HG03469 (cell line): ENCODE data around the gene PLEKHG4B.

Source experiments
- ATAC-seq: cut with Tn5 transposase; IDR thresholded peaks from one replicate; pipeline ENCODE4 v1.9.1; 2021; ENCODE audit warnings: mild to moderate bottlenecking, moderate library complexity, moderate number of reproducible peaks; ENCODE audit not compliant: unreplicated experiment

The PLEKHG4B gene

DNA sequence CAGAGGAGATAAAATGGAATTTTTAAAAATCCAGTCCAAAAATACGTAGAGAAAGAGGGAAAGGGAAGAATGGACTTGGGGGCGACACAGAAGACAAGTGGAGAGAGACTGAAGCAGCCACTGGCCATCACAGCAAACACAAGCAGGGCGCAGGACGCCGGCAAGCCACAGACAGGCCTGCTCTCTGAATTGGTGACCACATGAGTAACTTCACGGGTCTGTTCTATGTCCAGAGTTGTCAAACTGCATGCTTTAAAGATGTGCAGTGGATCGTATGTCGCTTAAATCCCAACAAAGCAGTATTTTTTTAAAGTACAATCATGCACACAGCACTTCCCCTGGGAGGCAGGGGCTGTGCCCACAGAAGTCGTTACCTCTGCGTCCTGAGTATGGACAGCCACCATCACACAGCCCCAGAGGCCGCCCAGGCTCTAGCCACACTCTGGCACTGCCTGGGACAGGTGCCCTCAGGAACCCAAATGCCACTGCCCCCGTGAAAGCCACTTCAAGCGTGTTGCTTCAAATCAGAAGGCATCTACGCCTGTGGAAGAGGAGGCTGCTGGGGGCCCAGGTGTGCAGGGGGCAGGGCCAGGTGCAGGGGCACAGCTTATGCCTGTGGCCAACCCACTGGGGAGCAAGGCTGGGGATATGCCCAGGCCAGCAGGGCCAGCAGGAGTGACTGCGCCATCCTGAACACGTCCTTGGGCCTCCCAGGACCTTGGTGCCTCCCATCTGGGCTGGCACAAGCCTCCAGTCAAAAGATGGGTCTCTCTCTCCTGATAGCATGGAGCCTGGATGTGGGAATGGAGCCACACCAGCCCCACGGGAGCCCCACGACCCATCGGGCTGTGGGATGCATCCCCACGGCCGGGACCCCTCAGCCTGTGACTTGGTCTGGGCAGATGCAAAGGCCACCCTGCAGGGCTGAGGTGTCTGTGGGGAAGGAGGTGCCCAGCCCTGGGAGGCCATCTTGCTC, 93.4 kb downstream of the PLEKHG4B start:
- ATAC-seq = no peak

DNA sequence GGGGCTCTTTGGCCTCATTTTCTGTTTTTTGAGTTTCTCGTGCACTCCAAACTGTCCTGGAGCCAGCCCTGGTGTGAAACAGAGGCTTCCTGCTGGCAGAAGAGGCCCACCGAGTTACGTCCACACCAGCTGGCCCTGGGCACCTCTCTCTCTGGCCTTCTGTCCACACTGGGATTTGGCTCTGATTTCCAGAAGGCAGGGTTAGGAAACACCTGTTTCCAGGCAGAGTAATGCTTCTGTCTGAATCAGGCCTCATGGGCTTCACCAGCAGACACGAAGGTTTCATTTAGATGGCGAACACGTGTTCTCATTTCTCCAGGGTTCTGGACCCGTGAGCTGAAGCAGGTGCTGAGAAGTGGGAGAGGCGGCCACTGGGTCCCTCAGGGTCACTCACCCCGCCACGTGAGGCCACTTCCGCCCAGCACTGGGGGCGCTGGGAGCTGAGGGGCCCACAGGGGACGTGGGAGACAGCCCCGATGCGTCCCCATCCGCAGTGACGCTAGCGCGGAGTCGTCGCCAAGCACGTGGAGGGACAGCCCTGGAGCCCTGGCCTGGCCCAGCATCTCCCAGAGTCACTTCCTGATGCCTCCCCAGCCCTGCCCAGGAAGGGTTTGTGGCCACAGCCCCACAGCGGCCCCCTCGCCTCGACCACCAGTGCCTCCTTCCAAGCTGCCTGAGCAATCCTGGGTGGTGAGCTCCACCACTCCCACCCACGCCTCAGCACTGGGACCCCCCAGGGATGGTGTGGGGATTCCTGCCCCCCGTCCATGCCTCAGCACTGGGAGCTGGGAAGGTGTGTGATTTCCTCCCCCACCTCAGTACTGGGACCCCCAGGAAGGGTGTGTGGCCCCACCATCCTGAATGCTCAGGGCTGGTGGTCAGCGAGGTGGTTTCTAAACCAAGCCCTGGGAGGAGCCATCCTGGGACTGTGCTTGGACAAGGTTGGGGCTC, 94.4 kb downstream of the PLEKHG4B start:
- ATAC-seq = no peak

DNA sequence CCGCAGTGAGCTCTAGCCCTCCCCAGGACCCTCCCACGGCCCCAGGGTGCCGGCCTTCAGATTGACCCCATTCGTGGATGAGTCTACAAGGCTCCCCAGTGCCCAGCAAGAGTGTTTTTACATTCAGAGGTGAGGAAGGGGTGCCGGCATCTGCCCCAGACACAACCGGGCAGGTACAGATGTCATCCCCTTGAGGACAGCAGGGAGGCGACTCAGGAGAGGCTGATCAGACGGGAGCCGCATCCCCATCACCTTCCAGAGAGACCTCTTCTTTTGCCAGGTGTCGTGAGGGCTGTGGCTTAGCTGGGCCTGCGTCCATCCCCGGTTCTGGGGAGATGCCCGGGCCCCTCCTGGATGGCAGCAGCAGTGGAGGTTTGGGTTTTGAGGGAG, 95.1 kb downstream of the PLEKHG4B start:
- ATAC-seq = no peak

DNA sequence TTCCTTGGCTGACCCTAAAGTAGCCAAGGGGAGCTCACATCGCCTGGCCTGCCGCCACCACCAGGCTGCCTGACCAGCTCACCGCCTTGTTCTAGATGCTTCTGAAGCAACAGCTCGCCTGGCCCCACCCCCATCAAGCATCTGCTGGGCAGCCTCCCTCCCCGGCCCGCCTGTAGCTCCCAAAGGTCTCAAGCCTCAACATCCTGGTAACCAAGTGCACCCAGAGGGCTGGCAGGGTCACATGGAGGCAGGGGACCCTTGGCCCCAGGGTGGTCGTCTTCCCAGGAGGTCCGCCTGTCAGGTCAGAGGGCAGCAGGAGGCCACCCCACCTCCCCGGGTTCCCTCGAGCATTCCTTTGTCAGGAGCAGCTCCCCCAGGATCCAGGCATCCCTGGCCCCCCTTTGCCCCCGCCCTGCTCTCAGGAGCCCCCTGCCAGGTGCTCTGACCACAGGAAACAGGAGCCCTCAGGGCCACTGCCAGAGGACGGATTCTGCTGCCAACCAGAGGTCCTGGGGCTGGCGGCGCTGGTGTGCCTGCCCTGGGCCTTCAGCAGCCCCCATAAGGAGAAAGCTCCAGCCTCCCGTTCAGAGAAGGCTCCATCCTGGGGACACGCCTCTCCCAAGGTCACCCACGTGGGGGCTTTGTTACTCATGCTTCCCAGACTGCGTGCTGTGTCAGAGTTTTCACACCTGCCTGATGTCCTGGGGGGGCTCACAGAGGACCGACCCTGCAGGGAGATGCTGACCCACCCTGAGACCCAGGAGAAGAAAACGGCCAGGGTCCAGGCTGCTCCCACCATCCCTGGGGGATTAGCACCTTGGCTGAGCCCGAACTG, 95.9 kb downstream of the PLEKHG4B start:
- ATAC-seq = no peak

DNA sequence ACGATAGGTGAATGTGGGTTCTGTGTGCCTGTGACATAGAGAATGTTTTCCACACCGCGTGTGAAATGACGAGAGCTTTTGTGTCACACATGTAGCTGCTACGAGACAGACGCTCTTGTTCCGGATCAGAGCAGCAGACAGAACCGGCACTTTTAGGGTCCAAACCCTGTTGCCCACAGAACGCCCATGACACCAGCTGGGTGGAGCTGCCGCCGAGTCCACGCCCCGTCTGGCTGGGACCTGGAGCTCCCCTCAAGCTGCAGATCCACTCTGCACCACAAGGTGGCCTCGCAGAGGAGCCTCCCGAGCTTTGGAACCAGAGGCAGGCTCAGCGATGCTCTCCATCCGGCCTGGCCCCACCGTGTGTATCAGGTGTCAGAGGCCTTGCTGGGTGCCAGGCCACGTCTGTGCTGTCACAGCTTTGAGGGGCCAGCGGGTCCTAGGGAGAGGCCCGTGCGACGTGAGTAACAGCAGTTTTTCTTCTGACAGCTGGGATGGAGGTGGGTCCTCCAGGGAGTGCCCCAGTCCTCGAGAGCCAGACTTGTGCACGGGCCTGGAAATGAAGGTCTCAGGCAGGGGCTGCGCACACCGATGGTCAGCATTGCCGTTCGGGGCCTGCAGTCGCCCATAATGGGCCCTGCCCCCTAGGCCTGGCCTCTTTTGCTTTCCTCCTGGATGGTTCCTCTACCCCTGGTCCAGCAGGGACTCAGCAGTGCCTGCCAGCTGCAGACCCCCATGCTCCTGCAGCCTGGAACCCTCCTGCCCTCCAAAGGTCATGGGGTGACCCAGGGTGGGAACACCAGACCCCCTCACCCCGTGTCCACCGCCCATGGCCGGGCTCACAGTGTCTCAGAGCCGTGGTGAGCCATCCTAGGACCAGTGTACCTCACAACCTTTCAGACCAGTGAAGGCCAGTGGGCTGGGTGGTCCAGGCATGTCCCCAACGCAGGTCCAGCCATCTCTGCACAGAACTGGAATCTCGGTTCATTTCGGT, 96.8 kb downstream of the PLEKHG4B start:
- peak; percentile 86 for ATAC-seq

DNA sequence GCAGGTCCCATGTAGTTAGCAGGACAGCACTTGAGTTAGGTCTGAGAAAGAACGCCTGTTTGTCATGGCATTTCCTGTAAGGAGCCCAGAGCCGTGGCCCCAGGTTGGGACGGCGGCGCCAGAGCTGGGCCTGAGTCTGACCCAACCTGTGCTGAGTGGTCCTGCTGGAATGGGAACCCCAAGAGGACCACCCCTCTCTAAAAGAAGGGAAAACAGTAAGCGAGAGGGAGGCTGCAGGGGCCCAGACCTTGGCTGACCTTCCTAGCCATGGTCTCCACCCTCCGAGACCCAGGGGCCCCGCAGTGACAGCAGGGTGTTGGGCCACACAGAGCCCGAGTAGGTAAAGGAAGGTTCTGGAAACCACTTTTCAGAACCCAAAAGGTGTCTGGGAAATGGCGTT, 97.5 kb downstream of the PLEKHG4B start:
- no peak for ATAC-seq

DNA sequence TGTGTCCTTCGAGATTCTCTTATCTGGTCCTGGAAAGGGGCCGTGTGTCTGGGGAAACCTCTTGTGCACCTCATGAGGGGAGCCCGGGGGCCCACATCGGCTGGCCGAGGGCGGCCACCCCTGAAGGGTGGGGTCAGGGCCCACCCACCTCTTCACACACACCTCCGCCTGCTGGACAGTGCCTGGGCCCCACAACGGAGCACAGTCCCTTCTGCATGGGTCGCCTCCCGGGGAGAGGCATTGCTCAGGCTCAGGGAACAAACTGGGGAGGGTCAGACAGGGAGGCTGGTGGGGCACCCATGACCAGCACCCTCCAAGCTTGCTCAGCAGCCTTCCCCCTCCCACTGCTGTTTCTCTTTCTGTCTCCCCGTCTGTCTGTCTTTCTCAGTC, 98.0 kb downstream of the PLEKHG4B start:
- no peak for ATAC-seq

DNA sequence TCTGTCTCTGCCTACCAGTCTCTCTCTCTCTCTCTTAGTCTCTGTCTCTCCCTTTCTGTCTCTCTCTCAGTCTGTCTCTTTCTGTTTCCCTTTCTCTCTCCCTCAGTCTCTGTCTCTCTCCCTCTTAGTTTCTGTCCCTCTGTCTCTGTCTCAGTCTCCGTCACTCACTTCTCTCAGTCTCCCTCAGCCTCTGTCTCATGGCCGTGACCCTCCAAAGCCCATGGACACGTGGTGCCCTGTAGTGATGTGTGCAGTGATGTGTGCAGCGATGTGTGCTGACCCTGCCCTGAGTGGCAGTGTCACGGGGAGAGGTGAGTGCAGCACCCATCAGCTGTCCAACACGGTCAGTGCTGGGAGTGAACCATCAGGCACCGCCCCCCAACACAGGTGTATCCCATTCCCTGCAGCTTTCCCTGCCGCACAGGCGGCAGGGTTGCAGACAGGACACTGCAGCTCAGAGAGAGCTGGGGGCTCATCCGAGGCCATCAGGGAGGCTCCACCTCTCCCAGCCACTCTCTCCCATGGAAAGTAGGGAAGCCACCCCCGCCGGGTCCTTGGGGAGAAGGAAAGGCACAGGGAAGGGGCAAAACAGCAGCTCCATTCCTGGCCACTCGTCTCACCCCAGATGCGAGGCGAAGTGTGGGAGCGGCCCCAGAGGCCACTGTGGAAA, 98.5 kb downstream of the PLEKHG4B start:
- no peak for ATAC-seq

DNA sequence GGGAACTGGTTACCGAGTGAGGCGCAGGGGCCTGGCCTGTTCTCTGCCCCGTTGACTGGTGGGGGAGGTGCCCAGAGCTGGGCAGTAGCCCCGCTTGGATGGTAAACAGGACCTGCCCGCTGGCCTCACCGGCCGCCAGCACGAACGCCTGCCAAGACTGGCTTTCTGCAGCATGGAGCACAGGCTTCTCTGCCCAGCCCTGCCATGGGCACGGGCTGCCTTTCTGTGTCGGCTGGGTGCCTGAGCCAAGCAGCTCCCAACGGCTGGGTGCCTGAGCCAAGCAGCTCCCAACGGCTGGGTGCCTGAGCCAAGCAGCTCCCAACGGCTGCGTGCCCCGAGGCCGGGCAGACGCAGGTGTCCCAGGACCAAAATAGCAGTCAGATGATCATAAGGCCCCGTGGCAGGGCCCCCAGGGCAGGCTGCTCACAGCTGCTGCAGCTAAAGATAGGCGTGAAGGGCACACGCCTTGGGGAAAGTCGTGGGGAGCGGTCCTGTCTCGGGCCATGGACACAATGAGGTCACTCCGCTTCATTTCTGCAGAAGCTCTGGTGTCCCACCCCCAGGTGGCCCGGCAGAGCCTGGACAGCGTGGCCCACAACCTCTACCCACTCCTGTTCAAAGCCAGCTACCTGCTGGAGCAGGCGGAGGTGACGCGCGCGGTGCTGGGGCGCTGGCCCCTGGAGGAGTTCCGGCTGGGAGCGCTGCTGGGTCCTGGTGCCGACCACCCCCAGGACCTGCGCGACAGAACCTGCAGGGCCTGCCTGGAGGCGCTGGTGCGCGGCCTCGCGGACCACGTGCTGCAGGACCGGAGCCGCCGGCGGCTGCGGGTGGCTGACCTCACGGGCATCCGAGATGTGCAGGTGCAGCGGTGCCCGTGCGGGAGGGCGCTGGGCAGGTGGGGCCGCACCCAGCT, 99.3 kb downstream of the PLEKHG4B start, which contains the start of gene LRRC14B:
TSS of gene LRRC14B (plus strand) at position 460 of the 913 bp plus-strand sequence. CDS start at position 504, 44 bp downstream.
- no peak for ATAC-seq

DNA sequence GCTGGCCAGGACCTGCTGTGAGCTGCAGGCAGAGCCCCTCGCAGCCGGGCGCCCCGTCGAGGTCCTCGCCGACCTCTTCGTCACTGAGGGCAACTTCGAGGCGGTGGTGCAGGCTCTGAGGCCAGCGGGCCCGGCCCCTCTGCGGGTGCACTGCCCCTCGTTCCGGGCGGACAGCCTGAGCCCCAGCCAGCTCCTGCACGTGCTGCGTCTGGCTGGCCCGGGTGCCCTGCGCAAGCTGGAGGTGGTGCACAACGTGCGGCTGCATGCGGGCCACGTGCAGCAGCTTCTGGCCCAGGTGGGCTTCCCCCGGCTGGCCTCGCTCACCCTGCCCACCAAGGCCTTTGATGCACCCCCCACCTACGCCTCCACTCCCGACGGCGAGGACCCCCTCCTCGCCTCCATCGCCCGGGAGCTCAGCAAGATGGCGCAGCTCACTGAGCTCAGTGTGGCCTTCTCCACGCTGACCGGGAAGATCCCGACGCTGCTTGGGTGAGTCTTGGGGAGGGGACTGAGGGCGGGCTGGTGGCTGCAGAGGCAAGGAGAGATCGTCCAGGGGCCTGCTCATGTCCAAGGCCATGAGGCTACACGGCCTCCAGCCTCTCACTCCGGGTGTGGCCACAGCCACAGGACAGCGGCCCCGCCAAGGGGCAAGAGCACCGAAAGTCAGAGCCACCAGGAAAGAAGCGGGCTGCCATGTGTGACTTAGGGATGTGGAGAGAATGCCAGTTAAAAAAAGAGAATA, 100.2 kb downstream of the PLEKHG4B start:
- no peak for ATAC-seq

DNA sequence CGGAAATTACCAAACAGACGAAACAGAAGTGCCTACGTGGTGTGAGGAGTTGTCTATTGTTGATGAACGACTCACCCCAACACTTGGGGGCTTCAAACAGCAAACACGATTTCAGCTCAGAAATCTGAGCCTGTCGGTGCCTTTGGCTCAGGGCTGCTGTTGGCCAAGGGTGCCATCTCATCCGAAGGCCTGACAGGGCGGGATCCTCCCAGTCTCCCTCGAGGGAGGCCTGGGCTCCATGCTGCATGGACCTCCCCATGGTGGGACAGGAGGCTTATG, 100.7 kb downstream of the PLEKHG4B start:
- no peak for ATAC-seq

DNA sequence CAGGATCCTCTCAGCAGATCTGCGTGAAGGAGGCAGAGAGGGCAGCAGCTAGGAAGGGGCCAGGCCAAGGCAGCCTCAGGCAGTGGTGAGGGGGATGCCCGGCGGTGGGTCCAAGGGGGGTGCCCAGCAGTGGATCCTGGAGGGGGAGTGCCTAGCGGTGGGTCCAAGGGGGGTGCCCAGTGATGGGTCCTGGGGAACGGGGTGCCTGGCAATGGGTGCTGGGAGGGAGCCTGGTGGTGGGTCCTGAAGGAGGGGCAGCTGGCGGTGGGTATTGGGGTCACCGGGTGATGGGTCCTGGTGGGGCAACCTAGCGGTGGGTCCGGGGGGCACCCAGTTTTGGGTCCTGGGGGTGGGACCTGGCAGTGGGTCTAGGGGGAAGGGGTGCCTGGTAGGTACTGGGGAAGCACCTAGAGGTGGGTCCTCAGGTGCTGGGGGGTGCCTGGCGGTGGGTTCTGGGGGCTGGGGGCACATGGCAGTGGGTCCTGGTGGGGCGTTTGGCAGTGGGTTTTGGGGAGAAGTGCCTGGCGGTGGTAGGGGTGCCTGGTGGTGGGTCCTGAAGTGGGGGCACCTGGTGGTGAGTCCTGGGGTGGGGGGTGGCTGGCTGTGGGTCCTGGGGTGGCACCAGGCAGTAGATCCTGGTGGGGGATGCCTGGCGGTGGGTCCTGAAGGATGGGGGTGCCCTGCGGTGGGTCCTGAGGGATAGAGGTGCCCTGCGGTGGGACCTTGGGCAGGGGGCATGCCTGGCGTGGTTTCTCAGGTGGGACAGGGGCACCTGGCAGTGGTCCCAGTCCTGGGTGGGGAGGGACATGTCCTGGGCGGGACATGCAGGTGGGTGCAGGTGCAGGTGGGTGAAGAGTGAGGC, 101.2 kb downstream of the PLEKHG4B start:
- ATAC-seq = no peak

DNA sequence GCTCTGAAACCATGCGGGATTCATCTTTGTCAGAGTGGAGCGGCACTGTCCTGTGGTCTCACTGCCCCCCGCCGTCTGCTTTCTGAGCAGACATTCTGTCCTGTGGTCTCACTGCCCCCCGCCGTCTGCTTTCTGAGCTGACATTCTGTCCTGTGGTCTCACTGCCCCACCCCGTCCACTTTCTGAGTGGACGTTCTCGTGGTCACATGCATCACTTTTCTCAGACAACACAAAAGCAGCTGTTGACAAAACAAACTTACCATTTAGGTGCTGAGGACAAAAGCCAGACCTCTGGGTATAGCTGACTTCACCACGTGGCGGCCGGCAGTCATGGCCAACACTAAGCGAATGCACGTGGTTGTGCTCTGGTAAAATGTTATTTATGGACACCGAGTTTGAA, 102.1 kb downstream of the PLEKHG4B start:
- no peak for ATAC-seq

DNA sequence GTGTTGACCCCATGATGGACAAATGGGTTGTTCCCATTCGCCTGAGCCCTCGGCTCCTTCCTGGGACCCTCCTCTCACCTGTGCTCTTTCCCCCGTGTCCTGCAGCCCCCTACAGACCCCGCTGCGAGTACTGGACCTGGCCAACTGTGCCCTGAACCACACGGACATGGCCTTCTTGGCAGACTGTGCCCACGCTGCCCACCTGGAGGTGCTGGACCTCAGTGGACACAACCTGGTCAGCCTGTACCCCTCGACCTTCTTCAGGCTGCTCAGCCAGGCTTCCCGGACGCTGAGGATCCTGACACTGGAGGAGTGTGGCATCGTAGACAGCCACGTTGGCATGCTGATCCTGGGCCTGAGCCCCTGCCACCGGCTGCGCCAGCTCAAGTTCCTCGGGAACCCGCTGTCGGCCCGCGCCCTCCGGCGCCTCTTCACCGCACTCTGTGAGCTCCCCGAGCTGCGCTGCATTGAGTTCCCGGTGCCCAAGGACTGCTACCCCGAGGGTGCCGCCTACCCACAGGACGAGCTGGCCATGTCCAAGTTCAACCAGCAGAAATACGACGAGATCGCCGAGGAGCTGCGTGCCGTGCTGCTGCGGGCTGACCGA, 102.7 kb downstream of the PLEKHG4B start:
- ATAC-seq = no peak

DNA sequence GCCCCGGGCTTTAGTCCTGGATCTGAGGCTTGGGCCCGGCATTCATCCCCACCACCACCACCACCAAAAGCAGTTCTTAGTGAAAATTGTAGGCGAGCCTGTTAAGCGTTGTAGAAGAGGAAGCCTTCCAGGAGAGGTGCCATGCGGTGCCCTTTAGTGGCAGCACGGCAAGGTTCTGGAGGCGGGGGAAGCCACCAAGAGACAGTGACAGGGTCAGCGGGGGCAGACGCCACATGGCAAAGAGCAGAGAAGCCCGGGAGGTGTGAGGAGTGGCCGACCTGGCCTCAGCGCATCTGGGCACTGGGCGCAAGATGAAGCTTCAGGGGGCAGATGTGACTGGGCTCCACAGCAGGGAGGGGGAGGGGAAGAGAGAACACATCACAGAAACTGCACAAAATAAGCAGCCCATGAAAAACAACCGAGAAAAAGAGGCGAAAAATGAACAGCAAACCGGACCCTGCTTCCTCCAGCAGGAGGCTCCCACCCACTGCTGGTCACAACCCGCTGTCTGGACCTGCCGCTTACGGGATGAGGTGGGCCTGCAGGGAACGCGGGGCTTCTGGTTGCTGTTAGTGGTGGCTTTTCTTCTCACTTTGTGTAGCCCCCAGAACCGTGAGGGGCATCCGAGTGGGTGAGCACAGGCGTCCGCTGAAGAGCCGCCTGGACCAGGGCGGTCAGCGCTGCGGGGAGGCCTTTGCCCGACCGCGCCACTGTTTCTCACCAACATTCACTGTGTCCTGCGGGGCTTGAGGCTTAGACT, 103.6 kb downstream of the PLEKHG4B start:
- no peak for ATAC-seq
